ENCODE data around the gene DNAJC22. TPM values are rescaled to one million over a fixed set of nuclear protein-coding genes. Genes with fewer than 3 reads are reported as not detected.

DNAJC22 gene
- polyA plus RNA-seq, 1 donor from 2014 or later: 0.54 TPM

DNA sequence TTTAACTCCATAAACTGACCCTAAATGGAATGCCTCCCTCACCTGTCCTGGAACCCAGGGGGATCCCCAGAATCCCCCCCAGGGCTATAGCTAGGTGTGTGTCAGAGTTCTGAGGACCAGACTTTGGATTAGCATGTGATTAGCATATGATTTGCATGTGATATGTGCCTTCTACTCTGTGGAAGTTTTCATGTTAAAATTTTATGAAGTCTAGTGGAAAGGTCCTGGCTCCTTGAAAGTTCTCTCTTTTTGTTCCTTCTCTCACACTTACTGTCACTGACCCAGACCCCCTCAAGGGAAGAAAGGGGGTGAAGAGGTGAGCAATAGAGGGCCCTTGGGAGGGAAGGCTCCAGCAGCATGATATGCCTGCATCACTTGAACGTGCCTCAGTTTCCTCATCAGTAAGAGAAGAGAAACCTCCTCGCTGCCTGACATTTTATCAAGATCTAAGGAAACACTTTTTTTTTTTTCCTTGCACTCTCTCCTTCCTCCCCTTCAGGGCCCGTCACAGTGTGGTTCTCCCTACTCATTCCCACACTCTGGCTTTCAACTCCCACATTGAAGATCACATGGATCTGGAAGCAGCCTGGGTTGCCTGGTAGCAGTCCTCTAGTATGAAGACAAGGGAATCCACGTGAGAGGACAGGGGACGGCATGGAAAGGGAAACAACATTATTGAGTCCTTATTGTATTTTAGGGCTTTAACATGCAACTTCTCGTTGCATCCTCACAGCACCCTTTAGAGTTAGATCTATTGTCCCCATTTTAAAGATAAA, 6.4 kb upstream of the DNAJC22 start:
- Histone ChIP-seq H3K9me3 (ENCODE audit: low read length) (no peaks in the 10 kb centered on the region), H4K20me1 (ENCODE audit: insufficient read depth) (no peaks in the 10 kb centered on the region), H3K9ac (ENCODE audit: low read length) (no peak overlapping the region), H3K36me3 (ENCODE audit: insufficient read depth, low read length) (no peaks in the 10 kb centered on the region), H3F3A (ENCODE audit: insufficient read depth, low read length, poor library complexity, severe bottlenecking) (no peaks in the 10 kb centered on the region), H2AFZ (ENCODE audit: low read depth, low read length) (no peak overlapping the region), H3K4me2 (ENCODE audit: low read length) (no peak overlapping the region), H3K9me2 (ENCODE audit: insufficient read depth, low read length) (no peaks in the 10 kb centered on the region), H3K79me2 (replicated peaks; ENCODE audit: insufficient read depth, low read length) (no peaks in the 10 kb centered on the region), H3K27ac (ENCODE audit: low read length) (no peak overlapping the region), H3K4me3 (ENCODE audit: low read length) (no peak overlapping the region), H3K27me3 (ENCODE audit: insufficient read depth, low read depth, low read length) (peaks cover 91% of the 10 kb centered on the region)
- TF ChIP-seq RAD21 (conservative IDR thresholded peaks at IDR 0.05): no peak
- TF ChIP-seq SMC3 (conservative IDR thresholded peaks at IDR 0.05; ENCODE audit: poor library complexity): no peak
- TF ChIP-seq TAF1 (IDR thresholded peaks at IDR 0.05; ENCODE audit: low read depth): no peak
- no peak for TF ChIP-seq POLR2AphosphoS5 (IDR thresholded peaks at IDR 0.05)
- no peak for TF ChIP-seq EP300 (conservative IDR thresholded peaks at IDR 0.05; ENCODE audit: poor library complexity, severe bottlenecking)
- TF ChIP-seq REST (IDR thresholded peaks at IDR 0.05; ENCODE audit: borderline replicate concordance): no peak
- TF ChIP-seq EZH2 (IDR thresholded peaks at IDR 0.05; ENCODE audit: borderline replicate concordance, insufficient read depth, low read length, poor library complexity, severe bottlenecking): no peak
- TF ChIP-seq, protein P1, sequence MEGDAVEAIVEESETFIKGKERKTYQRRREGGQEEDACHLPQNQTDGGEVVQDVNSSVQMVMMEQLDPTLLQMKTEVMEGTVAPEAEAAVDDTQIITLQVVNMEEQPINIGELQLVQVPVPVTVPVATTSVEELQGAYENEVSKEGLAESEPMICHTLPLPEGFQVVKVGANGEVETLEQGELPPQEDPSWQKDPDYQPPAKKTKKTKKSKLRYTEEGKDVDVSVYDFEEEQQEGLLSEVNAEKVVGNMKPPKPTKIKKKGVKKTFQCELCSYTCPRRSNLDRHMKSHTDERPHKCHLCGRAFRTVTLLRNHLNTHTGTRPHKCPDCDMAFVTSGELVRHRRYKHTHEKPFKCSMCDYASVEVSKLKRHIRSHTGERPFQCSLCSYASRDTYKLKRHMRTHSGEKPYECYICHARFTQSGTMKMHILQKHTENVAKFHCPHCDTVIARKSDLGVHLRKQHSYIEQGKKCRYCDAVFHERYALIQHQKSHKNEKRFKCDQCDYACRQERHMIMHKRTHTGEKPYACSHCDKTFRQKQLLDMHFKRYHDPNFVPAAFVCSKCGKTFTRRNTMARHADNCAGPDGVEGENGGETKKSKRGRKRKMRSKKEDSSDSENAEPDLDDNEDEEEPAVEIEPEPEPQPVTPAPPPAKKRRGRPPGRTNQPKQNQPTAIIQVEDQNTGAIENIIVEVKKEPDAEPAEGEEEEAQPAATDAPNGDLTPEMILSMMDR (IDR thresholded peaks at IDR 0.05; ENCODE audit: poor library complexity, severe bottlenecking): no peak
- no peak for TF ChIP-seq MXI1 (conservative IDR thresholded peaks at IDR 0.05; ENCODE audit: poor library complexity, severe bottlenecking)

- no peaks in the 10 kb centered on the region for H3K9me3 ChIP-seq (ENCODE audit: low read length)
- peak overlapping the region; percentile 60 for H3K4me3 ChIP-seq (ENCODE audit: low read length)
- H3K9me2 ChIP-seq (ENCODE audit: insufficient read depth, low read length): no peaks in the 10 kb centered on the region
- TF ChIP-seq, protein P1 (IDR thresholded peaks at IDR 0.05; ENCODE audit: poor library complexity, severe bottlenecking): no peak
- TF ChIP-seq REST (IDR thresholded peaks at IDR 0.05; ENCODE audit: borderline replicate concordance) (no peak), TAF1 (IDR thresholded peaks at IDR 0.05; ENCODE audit: low read depth) (no peak), MXI1 (conservative IDR thresholded peaks at IDR 0.05; ENCODE audit: poor library complexity, severe bottlenecking) (no peak)
- H3K4me2 ChIP-seq (ENCODE audit: low read length): no peak overlapping the region
- no peak overlapping the region for H2AFZ ChIP-seq (ENCODE audit: low read depth, low read length)
- no peaks in the 10 kb centered on the region for H3K36me3 ChIP-seq (ENCODE audit: insufficient read depth, low read length)
- no peaks in the 10 kb centered on the region for H4K20me1 ChIP-seq (ENCODE audit: insufficient read depth)
- H3K9ac ChIP-seq (ENCODE audit: low read length): no peak overlapping the region
- no peaks in the 10 kb centered on the region for H3K79me2 ChIP-seq (replicated peaks; ENCODE audit: insufficient read depth, low read length)
- no peaks in the 10 kb centered on the region for H3F3A ChIP-seq (ENCODE audit: insufficient read depth, low read length, poor library complexity, severe bottlenecking)
- peaks cover 91% of the 10 kb centered on the region for H3K27me3 ChIP-seq (ENCODE audit: insufficient read depth, low read depth, low read length)
- H3K27ac ChIP-seq (ENCODE audit: low read length): no peak overlapping the region
Measured at GRCh38 chr12:49340971-49341776, 5.5 kb upstream of the DNAJC22 start.
